ENCODE results near the gene TBC1D1.

The TBC1D1 gene

GRCh38 chr4:38177641-38178391, 286.9 kb downstream of the TBC1D1 start:
- FAIRE-seq, result no peak

- FAIRE-seq, result no peak
Measured at GRCh38 chr4:38178392-38178995, 287.6 kb downstream of the TBC1D1 start.

GRCh38 chr4:38179690-38180377, 288.9 kb downstream of the TBC1D1 start:
- FAIRE-seq, result no peak

- no peak for FAIRE-seq
Measured at GRCh38 chr4:38180456-38180855, 289.6 kb downstream of the TBC1D1 start.

- no peak for FAIRE-seq
Measured at GRCh38 chr4:38181286-38181685, 290.4 kb downstream of the TBC1D1 start.

- no peak for FAIRE-seq
Measured at GRCh38 chr4:38182334-38182998, 291.6 kb downstream of the TBC1D1 start.

- FAIRE-seq, result no peak
Measured at GRCh38 chr4:38184404-38184803, 293.5 kb downstream of the TBC1D1 start.

- no peak for FAIRE-seq
Measured at GRCh38 chr4:38185406-38186144, 294.7 kb downstream of the TBC1D1 start.

- FAIRE-seq, result no peak
Measured at GRCh38 chr4:38188136-38188535, 297.3 kb downstream of the TBC1D1 start.

- FAIRE-seq, result no peak
Measured at GRCh38 chr4:38188631-38189101, 297.8 kb downstream of the TBC1D1 start.
